Raji (cell line): ENCODE data around the gene PBX4.

Source experiments
- POLR2A ChIP-seq: IDR thresholded peaks from 2 replicates; pipeline ENCODE4 v1.6.1; 2011; ENCODE audit warnings: low read depth, low read length, control low read depth; ENCODE audit not compliant: insufficient read depth

Gene PBX4

DNA sequence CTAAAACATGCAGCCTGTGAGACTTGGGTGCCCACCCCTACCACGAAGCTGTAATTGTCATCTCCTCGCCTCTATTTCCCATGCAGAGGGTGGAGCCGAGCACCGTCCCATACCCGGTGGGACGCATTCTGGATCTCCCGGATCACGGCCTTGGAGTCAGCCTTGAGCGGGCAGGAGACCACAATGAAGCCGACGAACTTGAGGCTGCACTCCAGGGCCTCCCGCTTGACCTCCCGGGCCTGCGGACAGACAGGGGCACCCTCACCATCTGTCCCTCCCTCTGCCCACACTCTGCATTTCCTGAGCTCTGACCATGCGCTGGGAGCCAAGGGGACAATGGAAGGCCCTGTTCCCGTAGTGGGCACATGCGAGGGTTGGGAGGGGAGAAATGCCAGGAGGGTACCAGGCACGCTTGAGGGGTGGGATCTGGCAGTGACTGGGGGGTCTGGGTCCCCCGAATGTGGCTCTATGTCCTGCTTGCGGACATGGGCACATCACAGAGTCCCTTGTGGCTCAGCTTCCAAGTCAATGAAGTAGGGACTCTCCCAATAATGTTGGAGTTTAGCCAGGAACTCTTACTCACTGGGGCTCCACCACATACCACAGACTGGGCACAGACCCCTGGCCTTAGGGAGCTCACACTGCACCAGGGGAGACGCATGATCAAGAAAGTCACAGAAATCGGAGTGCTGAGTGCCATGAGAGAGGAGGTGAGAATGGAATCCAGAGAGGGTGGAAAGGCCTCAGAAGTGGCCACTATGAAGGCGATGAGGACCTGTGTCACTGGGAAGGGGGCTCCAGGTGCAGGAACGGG, 34.2 kb upstream of the PBX4 start:
- no peak for TF ChIP-seq POLR2A

DNA sequence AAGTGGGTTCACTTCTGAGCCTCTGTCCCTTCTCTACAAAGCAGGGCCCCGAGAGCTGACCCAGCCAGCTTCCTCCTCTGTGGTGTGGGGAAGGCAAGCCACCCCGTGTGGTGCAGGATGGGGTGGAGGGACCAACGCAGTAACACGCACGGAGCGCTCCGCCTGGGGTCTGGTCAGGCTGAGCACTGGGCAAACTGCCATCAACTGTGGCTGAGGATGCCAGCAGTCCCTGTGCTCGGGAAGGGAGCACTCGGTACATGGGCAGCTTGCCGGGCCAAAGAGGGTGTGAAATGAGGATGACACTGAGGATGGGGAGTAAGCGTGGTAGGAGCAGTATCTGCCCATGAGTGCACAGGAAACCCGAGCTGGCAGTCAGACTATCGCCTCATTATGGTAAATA, 32.6 kb upstream of the PBX4 start:
- TF ChIP-seq POLR2A, result no peak

DNA sequence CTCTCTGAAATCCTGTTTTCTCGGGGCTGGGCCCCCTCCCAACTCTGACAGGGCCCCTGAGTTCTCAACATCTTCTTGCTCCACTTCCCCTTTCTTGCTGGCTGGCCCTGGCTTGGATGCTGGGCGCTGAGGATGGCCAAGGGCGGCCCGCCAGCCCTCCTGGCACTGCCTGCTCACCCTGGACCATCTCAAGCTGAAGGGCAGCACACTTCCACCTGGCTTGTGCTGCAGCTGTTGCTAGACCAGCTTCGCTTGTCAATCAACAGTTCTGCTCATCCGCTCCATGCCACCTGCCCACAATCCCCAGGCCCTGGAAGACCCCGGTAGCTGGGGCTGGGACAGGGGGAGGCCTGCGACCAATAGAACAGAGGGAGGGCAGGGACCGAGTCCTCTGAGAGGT, 31.8 kb upstream of the PBX4 start:
- TF ChIP-seq POLR2A, result no peak

DNA sequence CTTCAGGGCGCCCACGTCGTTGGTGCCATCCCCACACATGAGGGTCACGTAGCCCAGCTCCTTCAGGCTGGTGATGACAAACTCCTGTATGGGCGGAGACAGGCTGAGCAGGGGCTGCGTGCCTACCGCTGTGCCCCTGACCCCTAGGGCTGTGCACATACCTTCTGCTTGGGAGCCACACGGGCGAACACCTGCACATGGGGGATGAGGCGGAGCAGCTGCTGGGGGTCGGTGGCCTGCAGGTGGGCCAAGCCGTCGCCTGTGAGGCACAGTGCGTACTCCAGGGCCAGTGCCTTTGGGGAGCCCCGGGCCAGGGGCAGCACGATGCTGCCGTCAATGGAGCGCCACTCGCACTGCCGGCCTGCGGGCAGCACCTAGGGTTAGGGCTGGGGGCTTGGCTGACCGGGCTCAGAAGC, 31.1 kb upstream of the PBX4 start:
- TF ChIP-seq POLR2A, result no peak

DNA sequence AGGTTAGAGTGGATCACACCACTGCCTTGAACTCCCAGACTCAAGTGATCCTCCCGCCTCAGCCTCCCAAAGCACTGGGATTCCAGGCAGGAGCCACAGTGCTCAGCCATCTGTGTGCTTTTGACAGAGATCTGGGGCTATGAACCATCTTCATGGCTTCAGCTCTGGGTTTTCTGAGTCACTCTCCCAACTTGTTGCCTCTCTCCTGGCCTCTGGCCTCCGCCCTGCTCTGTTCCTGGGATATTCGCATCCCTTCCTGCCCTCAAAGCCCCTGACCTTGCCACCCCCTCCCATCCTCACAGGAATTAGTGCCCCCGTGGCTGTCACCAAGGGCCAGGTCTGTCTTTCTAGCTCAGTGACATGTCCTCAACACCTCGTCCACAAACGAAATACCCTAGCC, 30.7 kb upstream of the PBX4 start:
- TF ChIP-seq POLR2A, result no peak

DNA sequence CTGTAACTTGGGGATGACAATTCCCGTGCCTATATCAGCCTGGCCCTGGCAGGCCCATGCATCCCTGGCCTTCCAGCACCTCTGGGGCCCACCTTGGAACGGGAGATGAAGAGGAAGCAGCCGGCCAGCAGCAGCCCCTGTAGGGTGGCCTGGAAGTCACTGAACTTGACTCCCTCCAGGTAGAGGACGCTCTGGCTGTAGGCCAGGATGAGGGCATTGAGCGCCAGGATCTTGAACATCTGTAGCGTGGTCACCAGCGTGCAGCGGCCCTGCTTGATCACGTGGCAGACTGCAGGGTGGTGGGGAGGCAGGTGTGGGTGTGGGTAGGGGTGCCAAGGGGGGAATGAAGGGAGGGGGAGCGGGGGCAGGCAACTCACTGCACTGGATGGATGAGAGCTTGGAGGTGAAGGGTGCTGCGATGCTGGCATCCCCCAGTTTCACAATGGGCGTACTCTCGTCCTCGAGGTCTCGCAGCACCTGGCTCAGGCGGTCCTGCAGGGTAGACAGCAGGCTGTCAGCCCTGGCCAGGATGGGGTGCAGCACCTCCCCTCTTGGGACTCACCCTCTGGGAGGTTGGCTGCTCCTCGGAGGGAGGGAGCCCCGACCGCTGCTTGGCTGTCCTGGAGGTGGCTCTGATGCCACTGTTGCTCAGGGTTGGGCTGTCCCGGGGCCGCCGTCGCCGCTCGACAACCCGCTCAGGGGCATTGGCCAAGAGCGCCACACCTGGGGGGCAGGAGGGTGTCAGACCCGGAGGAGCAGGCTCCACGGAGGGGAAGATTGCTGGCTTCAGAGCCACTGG, 28.7 kb upstream of the PBX4 start:
- TF ChIP-seq POLR2A, result no peak

DNA sequence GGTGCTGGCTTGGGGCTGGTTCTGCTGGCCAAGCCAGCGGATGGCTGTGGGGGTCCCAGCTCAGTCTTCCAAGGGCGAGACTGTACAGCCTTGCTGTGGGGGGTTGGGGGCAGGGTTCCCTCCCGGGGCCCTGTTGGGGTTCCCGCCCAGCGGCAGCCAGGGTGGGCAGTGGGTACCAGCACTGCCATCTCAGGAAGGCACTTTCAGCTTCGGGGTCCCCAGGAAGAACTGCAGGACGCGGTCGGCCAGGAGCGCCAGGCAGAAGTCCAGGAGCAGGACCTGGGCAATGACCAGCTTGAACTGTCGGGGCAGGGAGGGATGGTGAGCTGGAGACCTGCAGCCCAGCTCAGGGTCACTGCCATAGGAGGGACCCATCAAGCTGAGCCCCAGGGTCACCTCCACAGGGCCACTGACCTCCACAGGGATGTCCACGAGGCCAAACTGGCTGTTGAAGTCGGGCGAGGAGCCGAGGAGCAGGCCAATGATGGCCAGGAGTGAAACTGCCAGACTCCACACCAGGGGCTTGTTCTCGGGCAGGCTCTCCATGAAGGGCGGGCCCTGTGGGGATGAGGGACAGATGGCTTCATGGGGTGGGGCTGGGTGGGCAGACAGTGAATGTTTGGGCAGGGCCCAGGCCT, 26.9 kb upstream of the PBX4 start:
- TF ChIP-seq POLR2A, result no peak

DNA sequence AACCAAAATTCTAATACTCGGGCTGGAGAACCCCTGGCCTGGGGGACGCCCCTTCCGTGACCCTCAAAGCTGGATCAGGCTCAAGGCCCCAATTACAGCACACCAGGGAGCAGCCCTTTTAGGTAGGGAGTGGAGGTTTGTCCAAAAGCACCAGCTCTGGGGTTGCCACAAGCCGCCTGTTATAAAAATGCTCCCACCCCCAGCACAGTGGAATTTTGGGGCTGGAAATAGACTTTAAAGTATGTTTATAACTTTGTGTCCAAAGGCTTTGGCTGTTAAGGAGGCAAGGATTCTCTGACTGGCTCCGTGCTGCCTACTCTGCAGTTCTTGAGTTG, 25.5 kb upstream of the PBX4 start:
- no peak for TF ChIP-seq POLR2A

DNA sequence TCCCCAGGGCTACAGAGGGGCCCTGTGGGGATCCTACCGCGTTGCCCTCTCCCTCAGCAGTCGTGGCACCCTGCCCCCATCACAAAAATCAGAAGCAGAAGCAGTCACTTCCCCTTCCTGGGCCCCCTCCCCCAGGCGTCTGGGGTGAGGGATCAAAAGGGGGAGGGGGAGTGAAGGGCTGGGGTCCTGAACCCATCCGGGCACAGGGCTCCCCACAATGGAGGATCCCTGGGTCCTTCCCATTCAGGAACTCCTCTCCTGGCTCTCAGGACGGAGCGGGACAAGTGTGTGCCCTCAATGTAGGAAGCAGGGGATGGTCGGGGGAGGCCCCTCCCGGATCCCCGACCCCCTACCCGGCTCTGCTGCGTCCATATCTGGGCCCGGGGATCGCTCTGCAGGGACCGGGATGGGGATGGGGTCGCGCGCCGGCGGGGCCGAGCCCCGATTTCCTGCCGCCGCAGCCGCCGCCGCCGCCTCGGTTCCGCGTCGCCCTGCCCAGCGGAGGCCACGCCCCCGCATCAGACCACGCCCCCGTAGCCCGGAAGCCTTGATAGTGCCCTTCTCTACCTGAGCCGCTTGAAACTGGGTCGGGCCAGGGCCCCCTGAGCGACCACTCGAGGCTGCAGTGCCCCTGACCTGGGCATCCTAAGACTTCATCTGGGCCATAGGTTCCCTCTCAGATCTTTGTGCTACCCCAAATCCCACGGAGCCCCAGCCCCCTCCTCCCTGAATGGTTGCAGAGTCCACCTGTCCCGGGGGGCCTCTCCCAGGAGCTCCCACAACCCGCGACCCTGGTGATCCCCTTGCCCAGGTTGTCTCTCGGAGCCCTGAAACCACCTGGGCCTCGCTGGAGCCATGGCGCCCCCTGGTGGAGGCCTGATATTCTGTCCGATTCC, 24.9 kb upstream of the PBX4 start, which contains the start of gene GMIP:
GMIP (minus strand) TSS at position 500 of the 896 bp plus-strand sequence; CDS start at position 372, 128 bp downstream.
- TF ChIP-seq POLR2A, result peak; percentile 64

DNA sequence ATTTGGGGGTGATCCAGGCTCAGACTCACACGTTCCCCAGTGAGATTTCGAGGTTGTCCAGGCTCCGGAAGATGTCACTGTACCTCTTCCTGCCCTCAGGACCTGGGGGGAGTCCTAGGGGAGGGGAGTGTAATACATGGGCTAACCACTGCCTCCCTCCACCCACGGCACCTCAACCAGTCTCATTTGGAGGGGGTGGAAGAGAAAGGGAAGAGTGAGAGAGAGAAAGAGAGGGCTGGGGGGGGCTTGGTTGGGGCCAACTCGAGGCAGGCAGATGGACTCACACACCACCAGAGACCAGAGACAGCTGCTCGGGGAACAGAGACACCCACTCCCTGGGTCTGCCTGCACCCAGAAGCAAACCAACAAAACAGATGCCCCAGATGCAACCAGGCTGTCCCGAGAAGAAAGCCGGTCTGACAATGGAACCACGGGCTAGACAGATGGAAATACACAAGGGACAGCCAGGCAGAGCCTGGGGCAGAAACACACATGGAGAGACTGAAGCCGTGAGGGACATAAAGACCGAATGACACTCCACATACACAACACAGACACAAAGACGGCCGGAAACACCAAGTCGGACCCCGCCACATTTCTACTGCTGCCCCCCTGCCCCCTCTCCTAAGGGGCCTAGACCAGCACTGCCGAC, 24.1 kb upstream of the PBX4 start:
- no peak for TF ChIP-seq POLR2A

DNA sequence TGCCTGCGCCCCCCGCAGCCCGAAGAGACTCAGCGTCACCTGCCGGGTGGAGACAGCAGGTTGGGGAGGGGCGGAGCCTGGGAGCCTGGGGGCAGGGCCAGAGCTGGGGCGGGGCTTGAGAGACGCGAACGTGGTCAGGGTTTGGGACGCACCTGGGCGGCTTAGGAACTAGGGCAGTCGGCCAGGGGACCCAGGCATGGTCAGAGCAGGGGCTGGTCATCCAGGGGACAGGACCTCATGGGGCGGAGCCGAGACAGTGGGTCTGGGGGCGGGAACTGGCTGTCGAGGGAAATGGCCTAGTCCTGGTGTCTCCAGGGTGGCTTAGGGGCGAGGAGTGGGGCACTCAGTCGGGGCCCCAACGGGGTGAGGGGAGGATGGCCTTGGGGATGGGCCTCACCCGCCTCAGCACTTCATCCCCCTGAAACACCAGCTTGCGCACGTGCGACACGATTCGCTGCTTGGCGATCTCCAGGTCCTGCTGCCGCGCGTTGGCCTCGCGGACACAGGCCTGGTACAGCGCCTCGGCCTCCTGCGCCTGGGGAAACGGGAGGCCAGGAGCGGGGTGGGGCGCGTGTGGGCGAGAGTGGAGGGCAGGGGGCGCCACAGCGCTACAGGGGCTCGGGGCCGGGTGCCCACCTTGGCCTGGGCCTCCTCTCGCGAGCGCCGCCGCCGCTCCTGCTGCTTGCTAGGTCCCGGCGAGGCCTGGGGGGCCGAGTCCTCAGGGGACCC, 19.2 kb upstream of the PBX4 start:
- TF ChIP-seq POLR2A, result no peak

DNA sequence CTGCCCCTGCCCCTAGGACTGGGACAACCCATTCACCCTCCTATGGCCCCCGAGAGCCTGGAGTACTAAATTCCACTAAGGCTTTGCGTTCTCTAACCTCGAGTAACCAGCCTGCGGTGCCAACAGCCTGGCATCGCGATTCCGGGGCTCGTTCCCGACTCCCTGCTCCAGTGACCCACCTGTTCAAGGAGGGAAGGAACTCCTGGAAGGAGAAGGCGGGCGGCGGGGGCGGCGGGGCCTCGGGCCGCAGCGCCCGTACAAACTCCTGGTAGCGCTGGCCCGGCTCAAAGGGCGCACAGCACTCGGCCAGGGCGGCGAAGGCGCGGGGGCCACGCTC, 18.7 kb upstream of the PBX4 start:
- no peak for TF ChIP-seq POLR2A

DNA sequence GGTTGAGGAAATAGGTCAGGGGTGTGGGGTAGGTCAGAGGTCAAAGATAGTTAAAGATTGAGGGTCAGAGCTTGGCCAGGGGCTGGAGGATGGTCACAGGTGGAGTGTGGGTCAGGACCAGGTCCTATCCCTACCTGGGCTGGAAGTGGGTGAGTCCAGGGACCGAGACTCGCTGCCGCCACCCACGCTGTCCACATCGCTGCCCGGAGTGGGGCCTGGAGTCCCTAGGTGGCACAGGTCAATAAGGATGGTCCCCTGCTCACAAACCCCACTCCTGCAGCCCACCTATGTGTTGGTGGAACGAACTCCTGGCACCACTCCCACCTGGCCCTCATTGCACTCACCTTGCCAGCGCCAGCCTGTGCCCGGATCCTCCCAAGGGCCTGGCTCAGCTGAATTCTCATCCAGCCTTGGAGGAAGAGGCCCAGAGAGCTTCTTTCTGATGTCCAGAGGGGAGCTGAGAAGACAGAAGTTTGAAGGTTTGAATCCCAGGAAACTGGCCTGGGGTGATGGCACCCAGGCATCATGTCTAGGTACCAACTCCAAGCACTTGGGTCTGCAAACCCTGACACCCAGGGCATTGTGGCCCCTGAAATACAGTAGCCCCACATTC, 18.2 kb upstream of the PBX4 start:
- TF ChIP-seq POLR2A, result no peak
